ENCODE measurements around the gene LCN15. TPM values are rescaled to one million over a fixed set of nuclear protein-coding genes. Genes with fewer than 3 reads are reported as not detected.

Gene LCN15
- total RNA-seq, 1 donor from 2014 or later = not detected

- TF ChIP-seq CTCF (conservative IDR thresholded peaks at IDR 0.05; ENCODE audit: low read depth, low read length) = no peak
- no peak overlapping the region for H3K4me3 ChIP-seq (ENCODE audit: low read depth, low read length)
- DNase-seq (ENCODE audit: low read depth) = no peak
Measured at GRCh38 chr9:136747161-136748060, 16.9 kb downstream of the LCN15 start.

GRCh38 chr9:136746621-136747020 lies 17.7 kb downstream of the LCN15 start:
- DNase-seq (ENCODE audit: low read depth) = no peak
- no peak overlapping the region for H3K4me3 ChIP-seq (ENCODE audit: low read depth, low read length)
- TF ChIP-seq CTCF (conservative IDR thresholded peaks at IDR 0.05; ENCODE audit: low read depth, low read length) = no peak

- no peak for DNase-seq (ENCODE audit: low read depth)
- no peak for TF ChIP-seq CTCF (conservative IDR thresholded peaks at IDR 0.05; ENCODE audit: low read depth, low read length)
- H3K4me3 ChIP-seq (ENCODE audit: low read depth, low read length) = no peak overlapping the region
Measured at GRCh38 chr9:136746155-136746490, 18.2 kb downstream of the LCN15 start.

DNA sequence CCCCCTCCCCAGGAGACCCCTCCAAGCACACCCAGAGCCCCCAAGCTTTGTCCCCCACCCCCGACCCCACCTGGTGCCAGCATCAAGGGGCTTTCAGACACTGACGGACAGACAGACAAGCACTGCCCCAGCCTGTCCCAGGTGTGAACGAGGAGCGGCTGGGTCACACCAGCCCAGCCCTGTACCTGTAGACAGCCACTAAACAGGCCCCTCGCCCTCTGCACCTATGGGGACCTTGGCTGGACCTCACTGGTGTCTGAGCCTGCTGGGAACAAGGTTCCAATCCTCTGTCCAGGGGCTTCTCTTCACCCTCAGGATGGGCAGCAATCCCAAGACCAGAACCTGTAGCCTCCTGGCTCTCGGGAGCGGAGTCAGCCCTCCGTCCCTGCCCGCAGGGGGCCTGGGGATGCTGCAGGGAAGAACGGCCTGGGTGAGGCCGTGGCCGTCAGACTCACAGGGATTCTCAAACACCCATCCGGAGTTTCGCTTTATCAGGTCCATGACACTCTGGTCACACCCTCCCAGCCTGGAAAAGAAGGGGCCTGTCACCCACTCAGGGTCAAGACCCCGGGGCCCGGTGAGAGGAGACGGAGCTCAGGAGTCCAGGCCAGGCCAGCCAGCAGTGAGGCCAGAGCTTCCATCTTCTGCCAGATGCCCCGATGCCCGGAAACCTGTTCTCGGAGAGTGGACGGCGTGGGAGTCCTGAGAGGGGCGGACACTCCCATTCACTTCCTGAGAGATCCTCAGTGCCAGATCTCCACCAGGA lies 18.7 kb downstream of the LCN15 start:
- H3K4me3 ChIP-seq (ENCODE audit: low read depth, low read length) = no peak overlapping the region
- no peak for DNase-seq (ENCODE audit: low read depth)
- TF ChIP-seq CTCF (conservative IDR thresholded peaks at IDR 0.05; ENCODE audit: low read depth, low read length) = no peak

GRCh38 chr9:136744773-136745172 lies 19.5 kb downstream of the LCN15 start:
- DNase-seq (ENCODE audit: low read depth) = no peak
- no peak for TF ChIP-seq CTCF (conservative IDR thresholded peaks at IDR 0.05; ENCODE audit: low read depth, low read length)
- no peak overlapping the region for H3K4me3 ChIP-seq (ENCODE audit: low read depth, low read length)

GRCh38 chr9:136743639-136744211 lies 20.6 kb downstream of the LCN15 start:
- DNase-seq (ENCODE audit: low read depth) = no peak
- no peak for TF ChIP-seq CTCF (conservative IDR thresholded peaks at IDR 0.05; ENCODE audit: low read depth, low read length)

More at GRCh38 chr9:136743639-136744211, 20.6 kb downstream of the LCN15 start:
- H3K4me3 ChIP-seq (ENCODE audit: low read depth, low read length) = no peak overlapping the region

Data from epithelial cell of proximal tubule (primary cell).